Measurements from ENCODE around the gene RGS7.
"Not testable (repeated sequence)": the region's sequence is repeated elsewhere in the genome, so short reads cannot be mapped to it uniquely, and the experiment has no call there.

The RGS7 gene

DNA sequence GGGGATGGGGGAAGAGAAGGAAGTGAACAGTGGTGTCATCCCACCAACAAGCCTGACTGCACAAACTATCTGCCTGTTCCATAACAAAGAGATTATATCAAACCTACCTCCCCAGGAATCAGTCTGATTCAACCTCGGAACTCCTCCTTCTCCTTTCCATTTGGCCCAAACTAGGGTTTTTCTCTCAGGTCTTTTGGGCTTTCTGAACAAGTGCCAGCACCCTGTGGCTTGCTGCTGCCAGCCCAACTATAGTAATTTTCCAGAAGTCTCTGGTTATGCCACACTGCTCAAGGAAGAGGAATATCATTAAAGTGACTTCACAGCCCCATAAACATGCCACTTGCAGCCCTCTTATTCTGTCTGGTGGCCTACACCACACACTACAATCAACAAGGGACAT is 70.5 kb downstream of the RGS7 start:
- DNase-seq: no peak
- in situ Hi-C loops (cut with MboI; ENCODE audit: low pct_unique_long_range_greater_than_20kb, low sequenced_read_pairs): no loop called here

DNA sequence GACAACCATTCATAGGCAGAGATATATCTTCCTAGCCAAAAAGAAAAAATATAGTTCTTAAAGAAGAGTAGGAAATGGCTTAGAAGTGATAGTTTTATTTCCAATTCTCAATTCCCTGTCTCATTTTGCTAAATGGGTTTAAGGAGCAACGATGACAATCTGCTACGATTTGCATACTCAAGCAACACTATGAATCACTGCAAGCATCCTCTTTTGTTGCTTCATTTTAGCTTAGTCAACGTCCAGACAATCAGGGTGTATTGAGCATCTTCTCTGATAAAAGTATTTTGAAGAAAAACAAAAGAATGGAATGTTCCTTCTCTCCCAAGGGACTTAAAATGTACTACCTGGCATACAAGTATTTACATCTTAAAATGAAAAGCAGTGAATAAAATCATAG is 80.6 kb downstream of the RGS7 start:
- in situ Hi-C loops (cut with MboI; ENCODE audit: low pct_unique_long_range_greater_than_20kb, low sequenced_read_pairs): no loop called here

GRCh38 chr1:241275981-241276380 is 81.0 kb downstream of the RGS7 start:
- no peak for DNase-seq
- in situ Hi-C loops (cut with MboI; ENCODE audit: low pct_unique_long_range_greater_than_20kb, low sequenced_read_pairs): no loop called here

More for the DNA sequence above, 80.6 kb downstream of the RGS7 start:
- DNase-seq: no peak

GRCh38 chr1:241275226-241275625 is 81.8 kb downstream of the RGS7 start:
- in situ Hi-C loops (cut with MboI; ENCODE audit: low pct_unique_long_range_greater_than_20kb, low sequenced_read_pairs): no loop called here
- no peak for DNase-seq

GRCh38 chr1:241274693-241275092 is 82.3 kb downstream of the RGS7 start:
- DNase-seq: no peak
- in situ Hi-C loops (cut with MboI; ENCODE audit: low pct_unique_long_range_greater_than_20kb, low sequenced_read_pairs): no loop called here

DNA sequence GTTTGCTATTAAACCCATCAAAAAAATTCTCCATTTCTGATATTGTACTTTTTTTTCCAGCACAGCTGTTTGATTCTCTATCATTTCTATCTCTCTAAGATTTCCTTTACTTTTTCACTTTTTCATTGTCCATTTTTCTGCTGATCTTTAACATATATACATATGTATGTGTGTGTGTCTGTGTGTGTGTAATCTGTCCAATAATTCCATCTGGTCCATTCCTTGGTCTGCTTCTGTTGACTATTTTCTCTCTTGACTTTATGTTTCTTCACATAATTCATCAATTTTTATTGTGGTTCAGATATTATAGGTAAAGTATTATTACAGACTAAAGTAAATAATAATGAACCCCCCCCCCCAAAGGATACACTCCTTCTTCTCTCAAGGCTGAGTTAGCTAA is 84.2 kb downstream of the RGS7 start:
- in situ Hi-C loops (cut with MboI; ENCODE audit: low pct_unique_long_range_greater_than_20kb, low sequenced_read_pairs): no loop called here
- no peak for DNase-seq

DNA sequence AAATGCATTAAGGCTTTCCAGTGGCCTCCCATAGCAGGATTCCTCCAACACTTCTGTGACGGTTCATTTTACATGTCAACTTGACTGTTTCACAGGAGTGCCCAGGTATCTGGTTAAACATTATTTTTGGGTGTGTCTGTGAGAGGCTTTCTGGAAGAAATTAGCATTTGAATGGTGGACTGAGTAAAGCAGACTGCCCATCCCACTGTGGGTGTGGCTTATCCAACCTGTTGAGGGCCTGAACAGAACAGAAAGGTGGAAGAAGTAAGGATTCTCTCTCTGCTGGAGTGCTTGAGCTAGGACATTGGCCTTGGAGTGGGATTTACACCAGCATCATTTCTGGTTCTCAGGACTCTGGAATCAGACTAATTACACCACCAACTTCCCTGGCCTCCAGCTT is 85.6 kb downstream of the RGS7 start:
- in situ Hi-C loops (cut with MboI; ENCODE audit: low pct_unique_long_range_greater_than_20kb, low sequenced_read_pairs): no loop called here
- DNase-seq: no peak

- in situ Hi-C loops (cut with MboI; ENCODE audit: low pct_unique_long_range_greater_than_20kb, low sequenced_read_pairs): no loop called here
- DNase-seq: no peak
Measured at GRCh38 chr1:241270016-241270415, 87.0 kb downstream of the RGS7 start.

DNA sequence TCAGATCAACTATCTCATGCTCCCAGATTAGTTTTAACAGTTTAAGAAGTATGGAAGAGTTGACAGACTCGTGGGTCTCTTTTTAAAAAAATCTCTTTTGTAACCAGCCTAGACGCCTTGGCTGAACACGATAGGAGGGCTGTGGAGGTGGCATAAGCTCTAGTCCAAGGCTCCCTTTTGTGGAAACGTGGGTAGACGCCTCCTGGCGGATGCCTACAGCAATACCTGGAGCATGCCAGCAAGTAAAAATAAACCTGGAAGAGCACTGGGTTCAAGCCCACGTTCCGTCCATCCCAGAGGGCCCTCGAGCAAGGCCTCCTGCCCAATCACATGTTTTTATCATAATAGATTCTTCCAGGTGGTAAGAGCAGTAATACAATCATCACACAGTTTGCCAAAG is 87.9 kb downstream of the RGS7 start:
- in situ Hi-C loops (cut with MboI; ENCODE audit: low pct_unique_long_range_greater_than_20kb, low sequenced_read_pairs): no loop called here
- peak; percentile 4 for DNase-seq

DNA sequence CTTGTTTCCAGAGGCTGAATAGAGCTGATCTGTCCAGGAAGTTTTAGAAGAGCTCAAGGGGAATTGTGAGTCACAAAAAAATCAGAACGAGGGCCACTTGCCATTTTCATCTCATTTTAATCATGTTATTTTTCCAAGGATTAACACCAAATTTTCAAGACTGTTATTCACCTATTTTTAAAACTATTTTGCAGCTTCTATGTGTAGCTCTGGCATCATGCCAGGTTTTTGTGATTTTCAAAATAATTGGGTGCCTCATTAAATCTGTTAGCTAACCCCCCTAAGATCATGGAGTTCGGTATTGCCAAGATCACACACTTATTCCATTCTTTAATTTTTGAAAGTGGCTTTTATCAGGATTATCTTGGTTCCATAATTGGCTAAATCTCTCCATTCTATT is 90.9 kb downstream of the RGS7 start:
- in situ Hi-C loops (cut with MboI; ENCODE audit: low pct_unique_long_range_greater_than_20kb, low sequenced_read_pairs): no loop called here
- DNase-seq: no peak

GRCh38 chr1:241265428-241265827 is 91.6 kb downstream of the RGS7 start:
- in situ Hi-C loops (cut with MboI; ENCODE audit: low pct_unique_long_range_greater_than_20kb, low sequenced_read_pairs): no loop called here
- DNase-seq: no peak

- in situ Hi-C loops (cut with MboI; ENCODE audit: low pct_unique_long_range_greater_than_20kb, low sequenced_read_pairs): no loop called here
- no peak for DNase-seq
Measured at GRCh38 chr1:241263346-241263745, 93.7 kb downstream of the RGS7 start.

- no peak for DNase-seq
Measured at GRCh38 chr1:241253471-241253870, 103.5 kb downstream of the RGS7 start.

GRCh38 chr1:241250465-241250864 is 106.5 kb downstream of the RGS7 start:
- no peak for DNase-seq
- in situ Hi-C loops (cut with MboI; ENCODE audit: low pct_unique_long_range_greater_than_20kb, low sequenced_read_pairs): no loop called here

More at GRCh38 chr1:241253471-241253870, 103.5 kb downstream of the RGS7 start:
- in situ Hi-C loops (cut with MboI; ENCODE audit: low pct_unique_long_range_greater_than_20kb, low sequenced_read_pairs): no loop called here

- DNase-seq: no peak
- in situ Hi-C loops (cut with MboI; ENCODE audit: low pct_unique_long_range_greater_than_20kb, low sequenced_read_pairs): no loop called here
Measured at GRCh38 chr1:241240069-241240468, 116.9 kb downstream of the RGS7 start.

- in situ Hi-C loops (cut with MboI; ENCODE audit: low pct_unique_long_range_greater_than_20kb, low sequenced_read_pairs): no loop called here
- no peak for DNase-seq
Measured at GRCh38 chr1:241237873-241238272, 119.1 kb downstream of the RGS7 start.

DNA sequence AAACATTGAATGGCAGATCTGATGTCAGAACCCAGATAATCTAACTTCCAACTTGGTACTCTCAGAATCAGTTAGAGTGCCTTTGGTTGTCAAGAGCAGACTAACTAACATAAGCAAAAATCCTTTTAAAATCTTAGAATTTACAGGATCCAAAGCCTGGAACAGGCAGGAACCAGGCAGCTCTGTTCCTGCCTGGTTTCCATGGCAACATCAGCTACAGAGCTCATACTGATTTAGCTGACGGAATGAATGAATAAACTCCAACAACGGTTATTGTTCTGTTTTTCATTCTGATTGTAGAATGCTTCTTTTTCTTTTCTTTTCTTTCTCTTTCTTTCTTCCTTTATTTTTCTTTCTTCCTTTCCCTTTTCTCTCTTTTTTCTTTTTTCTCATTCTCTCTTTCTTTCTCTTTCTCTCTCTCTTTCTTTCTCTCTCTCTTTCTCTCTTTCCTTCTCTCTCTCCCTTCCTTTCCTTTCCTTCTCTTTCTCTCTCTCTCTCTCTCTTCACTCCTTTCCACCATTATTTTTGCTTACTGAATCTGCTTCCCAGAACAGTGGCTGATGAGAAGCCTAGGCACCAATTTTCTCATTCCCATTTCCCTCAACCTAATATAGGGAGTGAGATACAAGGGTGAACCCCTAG is 121.6 kb downstream of the RGS7 start:
- no peak for DNase-seq
- in situ Hi-C loops (cut with MboI; ENCODE audit: low pct_unique_long_range_greater_than_20kb, low sequenced_read_pairs): no loop called here

- no peak for DNase-seq
- in situ Hi-C loops (cut with MboI; ENCODE audit: low pct_unique_long_range_greater_than_20kb, low sequenced_read_pairs): no loop called here
Measured at GRCh38 chr1:241229711-241230110, 127.3 kb downstream of the RGS7 start.

DNA sequence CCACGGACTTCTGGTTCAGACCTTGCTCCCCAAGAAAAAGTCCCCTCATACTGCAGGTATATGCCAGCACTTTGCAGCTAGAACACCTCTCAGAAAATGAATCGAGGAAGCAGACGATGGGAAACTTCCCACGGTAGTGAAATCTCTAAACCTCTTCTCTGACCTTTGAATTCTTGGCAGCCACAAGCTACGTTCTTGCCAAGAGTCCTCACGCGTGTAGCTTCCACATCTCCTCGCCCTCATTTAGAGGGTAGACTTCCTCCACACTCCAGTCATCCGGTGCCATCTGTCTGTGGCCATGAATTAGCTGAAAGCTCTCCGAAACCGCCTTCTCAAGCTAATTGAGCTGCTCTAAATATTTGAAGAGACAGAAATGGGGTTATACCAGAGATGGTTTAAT is 127.8 kb downstream of the RGS7 start:
- no peak for DNase-seq
- in situ Hi-C loops (cut with MboI; ENCODE audit: low pct_unique_long_range_greater_than_20kb, low sequenced_read_pairs): no loop called here

- no peak for DNase-seq
- in situ Hi-C loops (cut with MboI; ENCODE audit: low pct_unique_long_range_greater_than_20kb, low sequenced_read_pairs): no loop called here
Measured at GRCh38 chr1:241228339-241228738, 128.7 kb downstream of the RGS7 start.

GRCh38 chr1:241225741-241226140 is 131.3 kb downstream of the RGS7 start:
- in situ Hi-C loops (cut with MboI; ENCODE audit: low pct_unique_long_range_greater_than_20kb, low sequenced_read_pairs): no loop called here
- DNase-seq: no peak

DNA sequence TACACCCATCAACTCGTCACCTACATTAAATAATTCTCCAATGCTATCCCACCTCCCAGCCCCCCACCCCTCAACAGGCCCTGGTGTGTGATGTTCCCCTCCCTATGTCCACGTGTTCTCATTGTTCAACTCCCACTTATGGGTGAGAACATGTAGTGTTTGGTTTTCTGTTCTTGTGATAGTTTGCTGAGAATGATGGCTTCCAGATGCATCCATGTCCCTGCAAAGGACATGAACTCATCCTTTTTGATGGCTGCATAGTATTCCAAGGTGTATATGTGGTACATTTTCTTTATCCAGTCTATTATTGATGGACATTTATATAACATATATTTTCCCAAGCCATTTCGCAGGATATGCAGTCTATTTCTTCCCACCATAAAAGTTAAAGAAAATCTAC is 132.8 kb downstream of the RGS7 start:
- in situ Hi-C loops (cut with MboI; ENCODE audit: low pct_unique_long_range_greater_than_20kb, low sequenced_read_pairs): not testable (repeated sequence)

More for the DNA sequence above, 132.8 kb downstream of the RGS7 start:
- not testable (repeated sequence) for DNase-seq
